Karpas-422 (cell line): Measurements from ENCODE around the gene THAP5. TPM values are rescaled to one million over a fixed set of nuclear protein-coding genes. Genes with fewer than 3 reads are reported as not detected.

ENCODE experiments used
- DNase-seq: peaks from one replicate; pipeline ENCODE4 v3.0.0-alpha.2; 2015
- H2AFZ ChIP-seq: fragments of 200-600 bp; sonication (generic); 2 replicates; pipeline ENCODE4 v1.6.1; 2014; ENCODE audit warnings: antibody characterized with exemption, low read length, mixed read lengths
- H3K27ac ChIP-seq: fragments of 200-600 bp; sonication (generic); 2 replicates; pipeline ENCODE4 v1.5.1; 2014; ENCODE audit warnings: mild to moderate bottlenecking, low read length, moderate library complexity
- H3K27me3 ChIP-seq: fragments of 200-600 bp; sonication (generic); 2 replicates; pipeline ENCODE4 v1.6.1; 2014; ENCODE audit warnings: low read length, mixed read lengths
- H3K36me3 ChIP-seq: fragments of 200-600 bp; sonication (generic); 2 replicates; pipeline ENCODE4 v1.6.1; 2014; ENCODE audit warnings: low read length, mixed read lengths; ENCODE audit not compliant: insufficient read depth
- H3K4me1 ChIP-seq: fragments of 200-600 bp; sonication (generic); 2 replicates; pipeline ENCODE4 v1.6.1; 2014; ENCODE audit warnings: mild to moderate bottlenecking, low read length, mixed read lengths
- H3K4me2 ChIP-seq: fragments of 200-600 bp; sonication (generic); 2 replicates; pipeline ENCODE4 v1.6.1; 2014; ENCODE audit warnings: low read length, low read depth, mild to moderate bottlenecking; ENCODE audit not compliant: poor library complexity, severe bottlenecking
- H3K4me3 ChIP-seq: fragments of 200-600 bp; sonication (generic); 2 replicates; pipeline ENCODE4 v1.5.1; 2014; ENCODE audit warnings: mild to moderate bottlenecking, antibody characterized with exemption, low read length, mixed read lengths
- H3K79me2 ChIP-seq: fragments of 200-600 bp; sonication (generic); 2 replicates; pipeline ENCODE4 v1.6.1; 2014; ENCODE audit warnings: mild to moderate bottlenecking, low read length, mixed read lengths
- H3K9ac ChIP-seq: fragments of 200-600 bp; sonication (generic); 2 replicates; pipeline ENCODE4 v1.6.0; 2014; ENCODE audit warnings: low read length
- H3K9me2 ChIP-seq: fragments of 200-600 bp; sonication (generic), shearing (Covaris generic); replicated peaks from 2 replicates; pipeline ENCODE4 v1.6.0; 2014; ENCODE audit warnings: mild to moderate bottlenecking, low read length, moderate library complexity; ENCODE audit not compliant: insufficient read depth
- H3K9me3 ChIP-seq: fragments of 300-700, 200-600 bp; sonication (generic); 2 replicates; pipeline ENCODE4 v1.6.1; 2014; ENCODE audit warnings: low read length, mixed read lengths
- H4K20me1 ChIP-seq: fragments of 200-600 bp; sonication (generic); 2 replicates; pipeline ENCODE4 v1.6.1; 2014; ENCODE audit warnings: mild to moderate bottlenecking, antibody characterized with exemption, low read length, low read depth; ENCODE audit not compliant: insufficient read depth
- total RNA-seq: library from RNA; depleted of rRNA; stranded (reverse); fragments of >200 nt; shearing (Covaris generic); gene quantifications from 2 replicates; pipeline ENCODE4 v1.2.3, GENCODE V29; 2014; ENCODE audit warnings: low replicate concordance

Gene THAP5
- total RNA-seq, 1 experiment from 2014 or later, result 34.3 TPM

GRCh38 chr7:108604307-108605077, 35.0 kb upstream of the THAP5 start:
- Histone ChIP-seq H3K27ac (no peak overlapping the region), H3K4me3 (no peak overlapping the region), H3K79me2 (no peaks in the 10 kb centered on the region), H4K20me1 (no peaks in the 10 kb centered on the region), H3K9me3 (no peaks in the 10 kb centered on the region), H3K36me3 (no peaks in the 10 kb centered on the region), H3K4me2 (no peak overlapping the region), H3K27me3 (no peaks in the 10 kb centered on the region), H2AFZ (no peak overlapping the region), H3K4me1 (no peaks in the 10 kb centered on the region), H3K9ac (no peak overlapping the region), H3K9me2 (no peaks in the 10 kb centered on the region)
- no peak for DNase-seq

- H3K4me2 ChIP-seq, result no peak overlapping the region
Measured at GRCh38 chr7:108603656-108604306, 34.3 kb upstream of the THAP5 start.

GRCh38 chr7:108600399-108600798, 30.9 kb upstream of the THAP5 start:
- DNase-seq, result no peak
- no peak overlapping the region for H3K4me2 ChIP-seq
- no peaks in the 10 kb centered on the region for H3K9me3 ChIP-seq
- H3K27ac ChIP-seq, result no peak overlapping the region
- no peak overlapping the region for H3K9ac ChIP-seq
- no peaks in the 10 kb centered on the region for H4K20me1 ChIP-seq
- no peaks in the 10 kb centered on the region for H3K36me3 ChIP-seq
- H3K4me1 ChIP-seq, result no peaks in the 10 kb centered on the region
- no peaks in the 10 kb centered on the region for H3K9me2 ChIP-seq
- no peak overlapping the region for H3K4me3 ChIP-seq
- no peak overlapping the region for H2AFZ ChIP-seq
- no peaks in the 10 kb centered on the region for H3K79me2 ChIP-seq
- no peaks in the 10 kb centered on the region for H3K27me3 ChIP-seq

More at GRCh38 chr7:108603656-108604306, 34.3 kb upstream of the THAP5 start:
- no peak overlapping the region for H3K4me3 ChIP-seq
- H2AFZ ChIP-seq, result no peak overlapping the region
- no peaks in the 10 kb centered on the region for H4K20me1 ChIP-seq
- no peaks in the 10 kb centered on the region for H3K9me2 ChIP-seq
- no peaks in the 10 kb centered on the region for H3K4me1 ChIP-seq
- DNase-seq, result no peak
- H3K9ac ChIP-seq, result no peak overlapping the region
- H3K27ac ChIP-seq, result no peak overlapping the region
- no peaks in the 10 kb centered on the region for H3K36me3 ChIP-seq
- H3K27me3 ChIP-seq, result no peaks in the 10 kb centered on the region
- H3K79me2 ChIP-seq, result no peaks in the 10 kb centered on the region
- no peaks in the 10 kb centered on the region for H3K9me3 ChIP-seq

- Histone ChIP-seq H3K36me3 (no peaks in the 10 kb centered on the region), H3K27me3 (no peaks in the 10 kb centered on the region), H3K9me2 (no peaks in the 10 kb centered on the region), H3K4me1 (no peaks in the 10 kb centered on the region), H3K27ac (no peak overlapping the region), H4K20me1 (no peaks in the 10 kb centered on the region), H3K9ac (no peak overlapping the region), H3K9me3 (no peaks in the 10 kb centered on the region), H2AFZ (no peak overlapping the region), H3K79me2 (no peaks in the 10 kb centered on the region), H3K4me3 (no peak overlapping the region), H3K4me2 (no peak overlapping the region)
- no peak for DNase-seq
Measured at GRCh38 chr7:108598914-108599580, 29.5 kb upstream of the THAP5 start.

GRCh38 chr7:108598153-108598552, 28.6 kb upstream of the THAP5 start:
- H2AFZ ChIP-seq, result no peak overlapping the region
- no peaks in the 10 kb centered on the region for H3K79me2 ChIP-seq
- H3K9me3 ChIP-seq, result no peaks in the 10 kb centered on the region
- H3K27ac ChIP-seq, result no peak overlapping the region
- H3K4me3 ChIP-seq, result no peak overlapping the region
- no peaks in the 10 kb centered on the region for H3K36me3 ChIP-seq
- no peak overlapping the region for H3K4me2 ChIP-seq
- H3K27me3 ChIP-seq, result no peaks in the 10 kb centered on the region
- no peaks in the 10 kb centered on the region for H3K4me1 ChIP-seq
- DNase-seq, result no peak
- no peak overlapping the region for H3K9ac ChIP-seq
- no peaks in the 10 kb centered on the region for H4K20me1 ChIP-seq
- H3K9me2 ChIP-seq, result no peaks in the 10 kb centered on the region

GRCh38 chr7:108596560-108596959, 27.1 kb upstream of the THAP5 start:
- Histone ChIP-seq H3K9me2 (no peaks in the 10 kb centered on the region), H3K9me3 (no peaks in the 10 kb centered on the region), H3K4me1 (peaks cover 4% of the 10 kb centered on the region; the same call in 1 of the 2 replicates), H3K27ac (no peak overlapping the region), H3K36me3 (no peaks in the 10 kb centered on the region), H3K4me3 (no peak overlapping the region), H4K20me1 (no peaks in the 10 kb centered on the region), H3K27me3 (no peaks in the 10 kb centered on the region), H3K79me2 (no peaks in the 10 kb centered on the region), H3K4me2 (no peak overlapping the region), H2AFZ (no peak overlapping the region), H3K9ac (no peak overlapping the region)
- no peak for DNase-seq

GRCh38 chr7:108592646-108593201, 23.2 kb upstream of the THAP5 start:
- DNase-seq, result peak; percentile 74
- no peaks in the 10 kb centered on the region for H3K9me2 ChIP-seq
- H3K79me2 ChIP-seq, result no peaks in the 10 kb centered on the region
- no peak overlapping the region for H3K27ac ChIP-seq
- no peaks in the 10 kb centered on the region for H3K27me3 ChIP-seq
- H3K36me3 ChIP-seq, result no peaks in the 10 kb centered on the region
- H3K4me3 ChIP-seq, result no peak overlapping the region
- H3K4me1 ChIP-seq, result peaks cover 4% of the 10 kb centered on the region; the same call in 1 of the 2 replicates
- H2AFZ ChIP-seq, result no peak overlapping the region
- no peak overlapping the region for H3K4me2 ChIP-seq
- no peaks in the 10 kb centered on the region for H4K20me1 ChIP-seq
- no peaks in the 10 kb centered on the region for H3K9me3 ChIP-seq
- H3K9ac ChIP-seq, result no peak overlapping the region

GRCh38 chr7:108590606-108591005, 21.1 kb upstream of the THAP5 start:
- Histone ChIP-seq H3K4me2 (no peak overlapping the region), H3K4me1 (peaks cover 4% of the 10 kb centered on the region; the same call in 1 of the 2 replicates), H3K9me3 (no peaks in the 10 kb centered on the region), H3K9ac (no peak overlapping the region), H4K20me1 (no peaks in the 10 kb centered on the region), H3K27me3 (no peaks in the 10 kb centered on the region), H3K79me2 (no peaks in the 10 kb centered on the region), H3K27ac (no peak overlapping the region), H2AFZ (no peak overlapping the region), H3K36me3 (no peaks in the 10 kb centered on the region), H3K4me3 (no peak overlapping the region), H3K9me2 (no peaks in the 10 kb centered on the region)
- no peak for DNase-seq
